Measurements from ENCODE around the gene CORO7.

CORO7 gene

GRCh38 chr16:4433228-4433627 is 16.8 kb upstream of the CORO7 start:
- DNase-seq (ENCODE audit: low read depth in 1 of 2, low spot score in 1 of 2): no peak
- no peak overlapping the region for H3K27ac ChIP-seq (replicated peaks)
- H3K27me3 ChIP-seq (ENCODE audit: insufficient read depth, poor library complexity, severe bottlenecking): no peaks in the 10 kb centered on the region
- TF ChIP-seq GABPA (IDR thresholded peaks at IDR 0.05; ENCODE audit: low read depth) (no peak), SPI1 (IDR thresholded peaks at IDR 0.05; ENCODE audit: borderline replicate concordance, low read depth) (no peak), POLR2AphosphoS5 (IDR thresholded peaks at IDR 0.05; ENCODE audit: low read depth) (no peak)
- TF ChIP-seq, protein P1, sequence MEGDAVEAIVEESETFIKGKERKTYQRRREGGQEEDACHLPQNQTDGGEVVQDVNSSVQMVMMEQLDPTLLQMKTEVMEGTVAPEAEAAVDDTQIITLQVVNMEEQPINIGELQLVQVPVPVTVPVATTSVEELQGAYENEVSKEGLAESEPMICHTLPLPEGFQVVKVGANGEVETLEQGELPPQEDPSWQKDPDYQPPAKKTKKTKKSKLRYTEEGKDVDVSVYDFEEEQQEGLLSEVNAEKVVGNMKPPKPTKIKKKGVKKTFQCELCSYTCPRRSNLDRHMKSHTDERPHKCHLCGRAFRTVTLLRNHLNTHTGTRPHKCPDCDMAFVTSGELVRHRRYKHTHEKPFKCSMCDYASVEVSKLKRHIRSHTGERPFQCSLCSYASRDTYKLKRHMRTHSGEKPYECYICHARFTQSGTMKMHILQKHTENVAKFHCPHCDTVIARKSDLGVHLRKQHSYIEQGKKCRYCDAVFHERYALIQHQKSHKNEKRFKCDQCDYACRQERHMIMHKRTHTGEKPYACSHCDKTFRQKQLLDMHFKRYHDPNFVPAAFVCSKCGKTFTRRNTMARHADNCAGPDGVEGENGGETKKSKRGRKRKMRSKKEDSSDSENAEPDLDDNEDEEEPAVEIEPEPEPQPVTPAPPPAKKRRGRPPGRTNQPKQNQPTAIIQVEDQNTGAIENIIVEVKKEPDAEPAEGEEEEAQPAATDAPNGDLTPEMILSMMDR (IDR thresholded peaks at IDR 0.05; ENCODE audit: insufficient read depth, low read length): no peak
- TF ChIP-seq, protein P2, sequence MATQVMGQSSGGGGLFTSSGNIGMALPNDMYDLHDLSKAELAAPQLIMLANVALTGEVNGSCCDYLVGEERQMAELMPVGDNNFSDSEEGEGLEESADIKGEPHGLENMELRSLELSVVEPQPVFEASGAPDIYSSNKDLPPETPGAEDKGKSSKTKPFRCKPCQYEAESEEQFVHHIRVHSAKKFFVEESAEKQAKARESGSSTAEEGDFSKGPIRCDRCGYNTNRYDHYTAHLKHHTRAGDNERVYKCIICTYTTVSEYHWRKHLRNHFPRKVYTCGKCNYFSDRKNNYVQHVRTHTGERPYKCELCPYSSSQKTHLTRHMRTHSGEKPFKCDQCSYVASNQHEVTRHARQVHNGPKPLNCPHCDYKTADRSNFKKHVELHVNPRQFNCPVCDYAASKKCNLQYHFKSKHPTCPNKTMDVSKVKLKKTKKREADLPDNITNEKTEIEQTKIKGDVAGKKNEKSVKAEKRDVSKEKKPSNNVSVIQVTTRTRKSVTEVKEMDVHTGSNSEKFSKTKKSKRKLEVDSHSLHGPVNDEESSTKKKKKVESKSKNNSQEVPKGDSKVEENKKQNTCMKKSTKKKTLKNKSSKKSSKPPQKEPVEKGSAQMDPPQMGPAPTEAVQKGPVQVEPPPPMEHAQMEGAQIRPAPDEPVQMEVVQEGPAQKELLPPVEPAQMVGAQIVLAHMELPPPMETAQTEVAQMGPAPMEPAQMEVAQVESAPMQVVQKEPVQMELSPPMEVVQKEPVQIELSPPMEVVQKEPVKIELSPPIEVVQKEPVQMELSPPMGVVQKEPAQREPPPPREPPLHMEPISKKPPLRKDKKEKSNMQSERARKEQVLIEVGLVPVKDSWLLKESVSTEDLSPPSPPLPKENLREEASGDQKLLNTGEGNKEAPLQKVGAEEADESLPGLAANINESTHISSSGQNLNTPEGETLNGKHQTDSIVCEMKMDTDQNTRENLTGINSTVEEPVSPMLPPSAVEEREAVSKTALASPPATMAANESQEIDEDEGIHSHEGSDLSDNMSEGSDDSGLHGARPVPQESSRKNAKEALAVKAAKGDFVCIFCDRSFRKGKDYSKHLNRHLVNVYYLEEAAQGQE (IDR thresholded peaks at IDR 0.05; ENCODE audit: insufficient replicate concordance, low read depth): no peak
- no peak overlapping the region for H3K4me3 ChIP-seq (replicated peaks; ENCODE audit: insufficient read depth, low read length)

DNA sequence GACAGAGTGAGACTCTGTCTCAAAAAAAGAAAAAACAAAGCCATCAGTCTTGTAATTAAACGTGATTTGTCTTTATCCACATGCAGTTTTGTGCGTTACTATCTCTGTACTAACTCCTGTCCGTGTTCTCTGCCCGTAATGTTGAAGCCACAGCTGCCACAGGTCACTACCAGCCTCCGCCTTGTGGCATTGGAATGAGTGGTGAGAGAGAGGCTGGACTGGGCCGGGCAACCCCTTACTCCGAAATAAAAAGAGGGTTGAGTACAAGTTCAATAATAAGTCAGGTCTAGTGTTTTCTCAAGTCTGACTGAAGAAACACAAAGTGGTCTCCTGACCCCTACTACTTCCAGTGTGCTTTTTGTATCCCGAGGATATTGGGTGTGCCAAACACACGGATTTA is 14.6 kb upstream of the CORO7 start:
- no peak overlapping the region for H3K4me3 ChIP-seq (replicated peaks; ENCODE audit: insufficient read depth, low read length)
- H3K27ac ChIP-seq (replicated peaks): no peak overlapping the region
- TF ChIP-seq POLR2AphosphoS5 (IDR thresholded peaks at IDR 0.05; ENCODE audit: low read depth): no peak
- TF ChIP-seq, protein P1 (IDR thresholded peaks at IDR 0.05; ENCODE audit: insufficient read depth, low read length): no peak
- TF ChIP-seq SPI1 (IDR thresholded peaks at IDR 0.05; ENCODE audit: borderline replicate concordance, low read depth): no peak
- no peak for TF ChIP-seq GABPA (IDR thresholded peaks at IDR 0.05; ENCODE audit: low read depth)
- TF ChIP-seq, protein P2 (IDR thresholded peaks at IDR 0.05; ENCODE audit: insufficient replicate concordance, low read depth): no peak
- no peaks in the 10 kb centered on the region for H3K27me3 ChIP-seq (ENCODE audit: insufficient read depth, poor library complexity, severe bottlenecking)
- no peak for DNase-seq (ENCODE audit: low read depth in 1 of 2, low spot score in 1 of 2)

DNA sequence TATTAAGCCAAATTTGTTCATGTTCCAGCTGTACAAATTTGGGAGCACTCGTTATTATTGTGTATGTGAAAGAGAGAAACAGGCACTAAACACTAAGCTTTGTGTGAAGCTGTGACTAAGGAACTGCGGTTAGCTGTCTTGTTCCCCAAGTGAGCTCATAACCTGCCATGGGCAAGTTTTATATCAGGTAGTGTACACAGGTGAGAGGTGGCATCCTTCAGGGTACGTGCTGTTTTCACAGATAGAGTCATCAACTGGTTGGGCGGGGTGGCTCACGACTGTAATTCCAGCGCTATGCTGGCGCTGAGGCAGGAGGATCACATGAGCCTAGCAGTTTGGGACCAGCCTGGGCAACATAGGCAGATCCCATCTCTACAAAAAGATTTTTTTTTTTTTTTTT is 12.1 kb upstream of the CORO7 start:
- H3K4me3 ChIP-seq (replicated peaks; ENCODE audit: insufficient read depth, low read length): no peak overlapping the region
- no peak overlapping the region for H3K27ac ChIP-seq (replicated peaks)
- no peak for DNase-seq (ENCODE audit: low read depth in 1 of 2, low spot score in 1 of 2)
- no peaks in the 10 kb centered on the region for H3K27me3 ChIP-seq (ENCODE audit: insufficient read depth, poor library complexity, severe bottlenecking)
- TF ChIP-seq GABPA (IDR thresholded peaks at IDR 0.05; ENCODE audit: low read depth) (no peak), POLR2AphosphoS5 (IDR thresholded peaks at IDR 0.05; ENCODE audit: low read depth) (no peak), SPI1 (IDR thresholded peaks at IDR 0.05; ENCODE audit: borderline replicate concordance, low read depth) (no peak)
- TF ChIP-seq, protein P2 (IDR thresholded peaks at IDR 0.05; ENCODE audit: insufficient replicate concordance, low read depth): no peak
- TF ChIP-seq, protein P1 (IDR thresholded peaks at IDR 0.05; ENCODE audit: insufficient read depth, low read length): no peak

Data from HL-60 (cell line).